ENCODE measurements around the gene MS4A4E.

The MS4A4E gene

DNA sequence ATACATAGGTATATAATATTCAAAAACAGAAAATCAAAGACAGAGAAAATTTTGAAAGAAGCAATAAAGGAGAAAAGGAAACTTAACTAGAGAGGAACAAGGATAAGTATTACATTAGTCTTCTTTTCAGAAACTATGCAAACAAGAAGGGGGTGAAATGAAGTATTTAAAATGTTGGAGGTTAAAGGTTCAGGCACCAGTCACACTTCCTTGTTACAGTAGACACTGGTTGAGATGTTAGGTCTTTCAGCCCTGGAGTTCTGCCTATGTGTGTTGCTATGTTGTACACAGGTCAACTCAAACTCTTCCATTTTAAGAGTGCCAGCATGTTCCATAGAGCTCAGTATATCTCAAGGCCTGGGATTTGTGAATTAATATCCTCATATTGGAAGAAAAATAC, 31.5 kb upstream of the MS4A4E start:
- TF ChIP-seq, protein P1, sequence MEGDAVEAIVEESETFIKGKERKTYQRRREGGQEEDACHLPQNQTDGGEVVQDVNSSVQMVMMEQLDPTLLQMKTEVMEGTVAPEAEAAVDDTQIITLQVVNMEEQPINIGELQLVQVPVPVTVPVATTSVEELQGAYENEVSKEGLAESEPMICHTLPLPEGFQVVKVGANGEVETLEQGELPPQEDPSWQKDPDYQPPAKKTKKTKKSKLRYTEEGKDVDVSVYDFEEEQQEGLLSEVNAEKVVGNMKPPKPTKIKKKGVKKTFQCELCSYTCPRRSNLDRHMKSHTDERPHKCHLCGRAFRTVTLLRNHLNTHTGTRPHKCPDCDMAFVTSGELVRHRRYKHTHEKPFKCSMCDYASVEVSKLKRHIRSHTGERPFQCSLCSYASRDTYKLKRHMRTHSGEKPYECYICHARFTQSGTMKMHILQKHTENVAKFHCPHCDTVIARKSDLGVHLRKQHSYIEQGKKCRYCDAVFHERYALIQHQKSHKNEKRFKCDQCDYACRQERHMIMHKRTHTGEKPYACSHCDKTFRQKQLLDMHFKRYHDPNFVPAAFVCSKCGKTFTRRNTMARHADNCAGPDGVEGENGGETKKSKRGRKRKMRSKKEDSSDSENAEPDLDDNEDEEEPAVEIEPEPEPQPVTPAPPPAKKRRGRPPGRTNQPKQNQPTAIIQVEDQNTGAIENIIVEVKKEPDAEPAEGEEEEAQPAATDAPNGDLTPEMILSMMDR (IDR thresholded peaks at IDR 0.05; ENCODE audit: borderline replicate concordance, insufficient read depth, low read depth, low read length), result no peak
- H3K4me3 ChIP-seq (ENCODE audit: low read depth, low read length), result no peak overlapping the region

DNA sequence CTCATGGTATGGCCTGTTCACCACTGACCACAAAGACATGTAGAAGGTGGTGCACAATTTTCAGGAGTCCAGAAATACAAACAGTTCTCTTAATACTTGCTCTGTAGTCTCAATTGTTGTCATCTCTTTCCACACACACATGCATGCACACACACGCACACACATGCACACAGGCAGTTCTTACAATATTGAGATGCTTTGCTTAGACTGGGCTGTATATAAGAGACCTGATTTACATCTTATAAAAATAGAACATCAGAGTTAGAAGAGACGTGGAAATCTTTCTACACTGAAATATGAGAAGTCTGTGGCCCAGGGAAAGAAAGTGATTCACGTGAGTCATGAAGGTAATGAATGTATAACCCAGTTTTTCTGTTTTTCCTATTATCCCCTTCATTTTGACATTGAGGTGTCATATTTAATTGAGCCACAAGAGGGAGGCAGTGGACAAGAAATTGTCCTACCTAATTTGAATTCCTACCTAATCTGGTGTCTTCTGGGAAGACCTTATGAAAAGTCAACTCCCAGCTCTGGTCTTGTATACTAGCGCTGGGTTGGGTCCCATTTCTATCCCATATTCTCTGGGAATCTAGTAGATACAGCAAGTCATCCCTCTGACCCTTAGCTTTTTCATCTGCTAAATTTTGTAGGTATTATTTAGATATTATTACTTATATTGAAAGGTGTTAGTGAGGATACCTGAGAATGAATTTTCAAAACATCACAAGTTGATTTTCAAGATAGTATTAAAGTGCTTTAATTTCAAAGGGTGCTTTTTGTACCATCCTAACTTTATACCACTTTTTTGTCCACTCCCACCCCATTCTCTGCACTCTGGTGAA, 22.7 kb upstream of the MS4A4E start:
- no peak overlapping the region for H3K4me3 ChIP-seq (ENCODE audit: low read depth, low read length)
- TF ChIP-seq, protein P1 (IDR thresholded peaks at IDR 0.05; ENCODE audit: borderline replicate concordance, insufficient read depth, low read depth, low read length), result peak; percentile 39; the same call in 1 of the 2 replicates

DNA sequence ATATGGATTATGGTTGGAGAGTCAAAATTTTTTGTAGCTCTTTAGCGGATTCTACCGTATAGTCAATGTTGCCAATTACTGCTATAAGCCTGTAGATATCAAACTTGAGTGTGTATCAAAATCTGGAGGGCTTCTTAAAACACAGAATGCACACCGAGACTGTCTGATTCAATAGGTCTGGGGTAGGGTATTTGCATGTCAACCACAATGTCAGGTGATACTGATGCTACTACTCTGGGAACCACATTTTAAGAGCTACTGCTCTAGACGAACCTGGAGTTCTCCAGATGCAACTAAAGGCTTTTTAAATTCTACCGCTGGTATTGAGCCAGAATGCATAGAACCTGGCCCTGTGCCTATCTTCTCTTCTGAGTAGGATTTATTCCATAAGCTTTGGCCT, 21.7 kb upstream of the MS4A4E start:
- H3K4me3 ChIP-seq (ENCODE audit: low read depth, low read length), result no peak overlapping the region
- TF ChIP-seq, protein P1 (IDR thresholded peaks at IDR 0.05; ENCODE audit: borderline replicate concordance, insufficient read depth, low read depth, low read length), result no peak

DNA sequence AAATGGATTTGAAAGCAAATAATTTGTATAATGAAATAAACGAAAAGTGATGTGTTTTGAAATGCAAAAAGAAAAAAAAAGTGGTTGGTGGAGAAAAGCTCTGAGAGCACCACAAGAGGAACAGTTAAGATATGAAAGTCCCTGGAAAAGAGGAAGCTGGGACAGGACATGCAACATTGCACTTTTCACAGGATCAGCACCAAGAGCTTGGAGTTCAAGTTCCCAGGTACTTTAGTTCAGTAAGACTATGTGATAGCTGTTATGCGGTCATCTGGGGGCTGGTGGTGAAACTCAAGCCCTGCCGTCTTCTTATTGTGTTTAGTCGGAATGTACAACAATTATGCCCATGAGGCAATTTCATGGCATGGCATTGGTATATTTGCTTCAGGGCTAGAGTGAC, 20.5 kb upstream of the MS4A4E start:
- TF ChIP-seq, protein P1 (IDR thresholded peaks at IDR 0.05; ENCODE audit: borderline replicate concordance, insufficient read depth, low read depth, low read length), result no peak
- no peak overlapping the region for H3K4me3 ChIP-seq (ENCODE audit: low read depth, low read length)

DNA sequence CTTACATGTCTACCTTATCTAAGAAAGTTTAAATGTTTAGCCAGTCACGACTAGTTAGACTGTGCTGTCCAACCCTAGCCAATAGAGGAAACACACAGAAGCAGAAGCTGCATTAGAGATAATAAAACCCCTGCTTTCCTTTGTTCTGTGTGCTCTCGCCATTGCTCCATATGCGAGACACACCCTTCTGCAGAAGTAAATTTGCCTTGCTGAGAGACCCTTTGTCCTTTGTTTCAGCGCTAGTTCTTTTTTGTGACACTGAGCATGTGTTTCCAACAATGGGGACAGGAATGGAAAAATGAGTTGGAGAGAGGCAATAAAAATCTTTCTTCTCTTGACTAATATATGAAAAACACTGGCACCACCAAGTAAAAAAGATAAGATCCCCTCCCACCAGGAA, 18.1 kb upstream of the MS4A4E start:
- TF ChIP-seq, protein P1 (IDR thresholded peaks at IDR 0.05; ENCODE audit: borderline replicate concordance, insufficient read depth, low read depth, low read length), result no peak
- H3K4me3 ChIP-seq (ENCODE audit: low read depth, low read length), result no peak overlapping the region

DNA sequence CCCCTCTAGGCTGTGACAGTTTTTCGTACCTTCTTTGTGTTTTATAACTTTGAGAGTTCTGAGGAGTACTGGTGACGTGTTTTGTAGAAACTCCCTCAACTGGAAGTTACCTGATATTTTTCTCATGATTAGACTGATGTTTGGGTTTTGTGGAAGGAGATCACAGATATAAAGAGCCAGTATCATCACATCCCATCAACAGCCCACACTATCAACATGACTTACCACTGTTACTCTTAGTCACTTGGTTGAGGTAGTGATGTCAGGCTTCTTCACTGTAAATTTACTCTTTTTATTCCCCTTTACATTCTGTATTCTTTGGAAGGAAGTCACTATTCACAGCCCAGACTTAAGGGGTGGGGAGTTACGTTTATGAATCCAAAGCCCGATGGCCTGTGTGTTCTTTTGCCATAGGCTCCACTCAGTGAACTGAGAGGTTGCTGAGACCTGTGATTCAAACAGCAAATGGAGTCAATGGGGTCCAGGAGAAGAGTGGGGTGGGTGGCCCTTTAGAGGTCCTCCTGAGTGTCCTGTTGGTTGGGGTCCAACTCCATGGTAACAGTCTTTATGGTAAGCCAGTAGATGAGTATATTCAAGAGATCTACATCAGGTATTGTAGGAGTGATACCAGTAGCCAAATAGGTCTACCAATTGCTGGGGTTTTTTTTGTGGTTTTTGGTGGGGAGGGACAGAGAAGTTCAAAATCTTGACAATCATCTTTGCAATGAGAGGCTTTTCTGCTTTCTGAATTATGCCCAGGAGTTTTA, 15.2 kb upstream of the MS4A4E start:
- TF ChIP-seq, protein P1 (IDR thresholded peaks at IDR 0.05; ENCODE audit: borderline replicate concordance, insufficient read depth, low read depth, low read length), result no peak
- H3K4me3 ChIP-seq (ENCODE audit: low read depth, low read length), result no peak overlapping the region

Data from GM12875 (cell line).